K562 treated with DMSO at 1 percent for 48 hours (cell line): Measurements from ENCODE around the gene TPI1. TPM values are rescaled to one million over a fixed set of nuclear protein-coding genes. Genes with fewer than 3 reads are reported as not detected.

Experiments used
- total RNA-seq: library from RNA; unstranded; fragments of 300-600 nt; gene quantifications from 2 replicates; pipeline ENCODE4 v1.2.3, GENCODE V29; 2022; ENCODE audit warnings: low replicate concordance; ENCODE audit errors: extremely low read depth

The TPI1 gene
- total RNA-seq: 376 TPM in 1 of 2 replicates, not detected in the other

DNA sequence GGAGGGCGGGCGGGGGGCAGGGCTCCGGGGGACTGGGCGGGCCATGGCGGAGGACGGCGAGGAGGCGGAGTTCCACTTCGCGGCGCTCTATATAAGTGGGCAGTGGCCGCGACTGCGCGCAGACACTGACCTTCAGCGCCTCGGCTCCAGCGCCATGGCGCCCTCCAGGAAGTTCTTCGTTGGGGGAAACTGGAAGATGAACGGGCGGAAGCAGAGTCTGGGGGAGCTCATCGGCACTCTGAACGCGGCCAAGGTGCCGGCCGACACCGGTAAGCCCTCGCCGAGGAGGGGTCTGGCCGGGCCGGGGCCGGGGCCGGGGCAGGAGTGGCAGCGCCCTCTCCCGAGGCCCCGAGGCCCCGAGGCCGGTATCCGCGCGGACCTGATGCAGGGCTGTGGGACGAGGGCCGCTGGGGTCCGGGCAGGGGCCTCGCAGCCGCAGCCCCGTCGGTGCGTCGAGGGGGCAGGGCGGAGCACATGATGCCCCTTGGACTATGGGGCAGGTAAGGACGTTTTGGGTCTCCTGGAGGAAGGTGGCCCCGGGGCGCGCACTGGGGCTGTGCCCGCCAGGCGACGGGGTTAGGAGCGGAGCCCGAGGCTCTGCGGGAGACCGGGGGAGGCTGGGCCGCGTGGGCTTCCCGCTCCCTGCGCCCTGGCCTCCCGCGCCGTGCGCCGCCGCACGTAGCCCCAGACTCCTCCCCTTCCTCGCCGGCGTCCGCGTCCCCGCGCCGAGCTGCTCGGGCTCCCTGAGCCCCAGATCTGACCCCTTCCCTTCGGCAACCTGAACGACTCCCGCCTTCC is at the start of gene TPI1:
Gene TPI1 (plus strand): TSS at position 119 of the 798 bp plus-strand sequence. CDS start 36 bp downstream, at position 155.

GRCh38 chr12:6821591-6822425 is 45.5 kb upstream of the TPI1 start, which contains the start of gene GPR162:
GPR162 (plus strand) TSS chr12:6821821; CDS start chr12:6823899, 2,078 bp downstream.

GRCh38 chr12:6827982-6828780 is 39.1 kb upstream of the TPI1 start, which contains the start of gene P3H3:
P3H3 (plus strand) TSS chr12:6828407; CDS start chr12:6828441, 34 bp downstream.

DNA sequence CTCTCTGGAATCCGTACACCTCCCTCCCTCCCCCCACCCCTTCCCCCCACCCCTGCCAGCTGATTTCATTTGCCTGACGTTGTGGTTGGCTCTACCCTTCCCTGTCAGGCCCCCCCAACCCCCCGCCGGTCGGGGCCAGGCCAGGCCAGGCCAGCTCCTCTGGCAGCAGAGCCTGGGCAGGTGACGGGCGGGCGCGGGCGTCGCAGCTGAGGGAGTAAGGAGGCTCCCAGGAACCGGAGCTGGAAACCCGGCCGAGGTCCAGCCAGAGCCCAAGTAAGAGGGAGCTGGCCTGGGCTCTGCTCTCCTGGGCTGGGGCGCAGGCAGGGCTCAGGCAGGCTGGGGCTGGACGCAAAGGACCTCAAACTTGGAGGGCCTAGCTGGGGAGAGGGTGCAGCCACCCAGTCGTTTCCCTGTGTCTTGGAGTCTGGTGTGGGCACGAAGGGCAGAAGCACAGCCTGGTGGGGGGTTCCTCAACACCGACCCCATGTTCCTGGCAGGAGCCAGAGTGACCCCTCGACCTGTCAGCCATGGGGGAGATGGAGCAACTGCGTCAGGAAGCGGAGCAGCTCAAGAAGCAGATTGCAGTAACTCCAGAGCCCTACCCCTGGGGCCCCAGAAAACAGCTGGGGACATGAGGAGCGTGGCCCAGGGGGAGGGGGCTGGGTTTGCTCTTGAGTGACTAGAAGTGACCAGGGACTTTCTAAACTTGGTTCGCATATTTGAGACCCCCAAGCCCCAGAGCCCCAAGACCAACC is 26.4 kb upstream of the TPI1 start, which contains the start of gene GNB3:
Gene GNB3 (plus strand): TSS at position 165 of the 755 bp plus-strand sequence. CDS start 363 bp downstream, at position 528.

GRCh38 chr12:6851153-6851920 is 16.0 kb upstream of the TPI1 start, which contains the start of gene CDCA3:
CDCA3 (minus strand) TSS chr12:6851286; CDS start chr12:6850952, 334 bp downstream.

DNA sequence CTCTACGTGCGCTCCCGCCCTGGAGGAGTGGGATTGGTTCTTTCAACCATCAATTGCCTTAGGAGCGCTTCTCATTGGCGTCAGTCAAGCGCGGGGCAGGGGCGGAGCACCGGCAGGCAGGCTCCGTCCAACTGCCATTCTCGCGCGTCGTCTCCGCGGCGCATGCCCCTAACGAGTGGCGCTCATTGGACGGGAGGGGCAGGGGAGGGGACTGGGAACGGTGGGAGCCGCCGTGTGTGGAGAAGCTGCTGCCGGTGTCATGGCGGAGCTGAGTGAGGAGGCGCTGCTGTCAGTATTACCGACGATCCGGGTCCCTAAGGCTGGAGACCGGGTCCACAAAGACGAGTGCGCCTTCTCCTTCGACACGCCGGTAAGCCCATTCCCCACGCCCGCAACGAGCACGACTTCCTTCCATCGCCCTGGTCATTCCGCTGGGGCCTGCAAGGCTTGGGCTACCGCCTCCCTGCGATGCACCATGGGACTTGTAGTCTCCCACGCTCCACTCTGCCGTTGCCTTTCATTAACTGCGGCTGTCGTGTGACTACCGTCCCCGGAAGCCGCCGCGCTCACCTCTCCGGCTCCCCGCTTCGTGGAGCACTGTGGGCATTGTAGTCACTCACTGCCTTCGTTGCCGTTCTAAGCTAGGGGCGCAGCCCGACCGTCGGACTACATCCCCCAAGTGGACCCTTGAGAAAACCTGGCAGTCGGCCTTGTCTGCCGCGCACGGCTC is 15.2 kb upstream of the TPI1 start, which contains the start of gene USP5:
Gene USP5 (plus strand): TSS at position 230 of the 730 bp plus-strand sequence. CDS start 30 bp downstream, at position 260.

DNA sequence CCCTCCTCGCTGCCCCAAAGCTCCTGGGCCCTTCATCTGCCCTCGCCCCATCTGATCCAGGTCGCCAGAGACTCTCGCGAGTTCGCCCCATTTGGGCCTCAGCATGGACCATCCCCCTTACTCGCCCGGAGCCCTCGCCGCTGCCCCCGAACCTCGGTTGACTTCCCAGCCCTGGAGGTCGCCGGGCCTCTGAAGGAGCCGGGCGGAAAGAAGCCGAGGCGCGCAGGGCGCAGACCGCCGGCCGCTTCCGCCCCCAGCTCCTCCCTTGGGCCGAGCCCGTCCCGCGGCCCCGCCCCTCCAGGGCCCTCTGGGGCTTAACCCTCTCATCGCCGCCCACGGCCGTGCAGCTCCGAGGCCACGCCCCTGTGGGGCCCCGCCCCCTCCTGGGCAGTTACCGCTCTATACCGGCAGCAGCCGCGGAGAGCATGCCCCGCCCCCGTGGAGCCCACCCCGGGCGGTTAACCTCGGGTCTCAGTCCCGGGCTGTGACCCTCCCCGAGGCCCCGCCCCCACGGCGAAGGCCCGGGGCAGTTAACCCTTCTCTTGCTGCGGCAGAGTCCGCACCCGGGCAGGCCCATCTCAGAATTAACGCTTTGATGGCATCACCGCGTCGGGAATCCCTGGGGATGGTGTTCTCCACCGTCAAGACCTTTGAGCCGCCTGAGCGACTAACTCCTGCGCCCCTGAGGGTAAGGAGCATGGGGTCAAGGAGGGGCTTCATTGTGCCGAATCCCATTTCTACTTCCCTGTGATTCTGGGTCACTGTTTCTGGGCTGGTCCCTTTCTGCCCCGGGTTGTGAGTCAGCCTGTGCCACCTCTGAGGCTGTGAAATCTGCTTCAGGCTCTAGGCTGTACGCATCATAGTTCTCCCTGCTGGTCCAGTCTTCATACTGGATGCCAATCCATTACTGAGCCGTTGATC is 6.0 kb downstream of the TPI1 start, which contains the start of gene SPSB2:
Gene SPSB2 (minus strand): TSS at position 210 of the 921 bp plus-strand sequence. CDS start 402 bp downstream, outside the sequence.

DNA sequence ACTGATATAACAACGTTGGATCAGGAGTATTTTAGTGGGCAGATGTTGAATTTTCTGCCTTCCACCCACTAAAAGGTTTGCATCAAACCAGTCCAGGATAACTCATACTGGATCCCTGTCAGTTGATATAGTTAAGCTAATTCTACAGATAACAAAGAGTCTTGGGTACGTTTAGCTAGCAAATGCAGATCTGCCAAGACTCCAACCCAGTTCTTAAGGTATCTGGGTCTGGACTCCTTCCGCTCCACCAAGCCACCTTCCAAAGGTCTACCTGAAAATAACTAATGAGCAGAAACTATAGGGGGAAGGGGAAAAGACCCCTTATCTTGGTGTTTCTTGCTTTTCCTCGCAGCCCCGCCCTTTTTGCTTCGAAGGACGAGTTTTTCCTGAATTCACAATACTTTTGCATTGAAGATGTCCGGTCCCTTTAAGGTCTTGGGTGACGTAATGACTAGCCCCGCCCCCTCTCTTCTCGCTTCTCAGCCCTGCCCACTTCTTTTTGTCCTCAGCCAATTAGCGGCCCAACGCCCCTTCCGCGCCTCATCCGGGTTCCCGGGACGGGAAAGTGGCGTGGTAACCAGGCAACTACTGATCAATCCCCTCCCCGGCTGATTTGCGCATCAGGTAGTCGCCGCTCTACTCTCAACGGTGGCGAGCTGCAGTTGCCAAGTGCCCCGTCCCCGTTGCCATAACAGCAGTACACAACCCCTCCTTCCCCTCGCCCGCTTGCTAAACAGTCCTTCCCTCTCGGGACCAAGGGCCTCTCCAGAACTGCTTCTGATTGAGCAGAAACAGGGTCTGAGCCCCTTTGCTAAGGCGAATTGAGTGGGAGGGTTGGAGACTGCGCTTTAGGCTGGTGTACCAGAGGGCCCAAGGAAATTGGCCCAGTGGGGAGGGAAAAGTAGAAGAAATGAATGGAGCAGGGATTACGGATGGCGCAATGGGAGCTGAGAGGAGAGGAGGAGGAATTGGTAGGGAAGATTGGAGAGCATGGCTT is 37.2 kb downstream of the TPI1 start, which contains the start of gene LRRC23:
Gene LRRC23 (plus strand): TSS at position 543 of the 997 bp plus-strand sequence. CDS start 812 bp downstream, outside the sequence.

GRCh38 chr12:6914246-6914946 is 47.1 kb downstream of the TPI1 start, which contains the start of gene ENO2:
ENO2 (plus strand) TSS chr12:6914580; CDS start chr12:6915833, 1,253 bp downstream.

Other genes starting within 250 kb of the TPI1 start
- gene LPAR5, start 231.6 kb upstream of the TPI1 start, total RNA-seq: not detected in 2 replicates
- not detected in 2 replicates for gene ACRBP, start 220.1 kb upstream of the TPI1 start, total RNA-seq
- gene ING4, start 204.4 kb upstream of the TPI1 start, total RNA-seq: not detected in 2 replicates
- gene ZNF384, start 178.2 kb upstream of the TPI1 start, total RNA-seq: not detected in 2 replicates
- not detected in 2 replicates for gene PIANP, start 166.7 kb upstream of the TPI1 start, total RNA-seq
- gene COPS7A, start 143.5 kb upstream of the TPI1 start, total RNA-seq: not detected in 2 replicates
- gene MLF2, start 114.4 kb upstream of the TPI1 start, total RNA-seq: not detected in 2 replicates
- gene PTMS, start 101.2 kb upstream of the TPI1 start, total RNA-seq: 561 TPM in 1 of 2 replicates, not detected in the other
- not detected in 2 replicates for gene LAG3, start 95.0 kb upstream of the TPI1 start, total RNA-seq
- not detected in 2 replicates for gene CD4, start 78.0 kb upstream of the TPI1 start, total RNA-seq
- gene GPR162, start 45.7 kb upstream of the TPI1 start, total RNA-seq: not detected in 2 replicates
- gene P3H3, start 39.1 kb upstream of the TPI1 start, total RNA-seq: not detected in 2 replicates
- not detected in 2 replicates for gene GNB3, start 26.6 kb upstream of the TPI1 start, total RNA-seq
- not detected in 2 replicates for gene CDCA3, start 16.2 kb upstream of the TPI1 start, total RNA-seq
- gene USP5, start 15.4 kb upstream of the TPI1 start, total RNA-seq: 152 TPM in 1 of 2 replicates, not detected in the other
- not detected in 2 replicates for gene SPSB2, start 5.8 kb downstream of the TPI1 start, total RNA-seq
- gene LRRC23, start 37.3 kb downstream of the TPI1 start, total RNA-seq: not detected in 2 replicates
- gene ENO2, start 47.0 kb downstream of the TPI1 start, total RNA-seq: not detected in 2 replicates
- gene ATN1, start 60.4 kb downstream of the TPI1 start, total RNA-seq: not detected in 2 replicates
- gene RNU7-1, start 76.3 kb downstream of the TPI1 start, total RNA-seq: not detected in 2 replicates
- not detected in 2 replicates for gene C12orf57, start 76.5 kb downstream of the TPI1 start, total RNA-seq
- gene PTPN6, start 83.8 kb downstream of the TPI1 start, total RNA-seq: not detected in 2 replicates
- not detected in 2 replicates for gene PHB2, start 103.1 kb downstream of the TPI1 start, total RNA-seq
- gene EMG1, start 103.4 kb downstream of the TPI1 start, total RNA-seq: not detected in 2 replicates
- gene LPCAT3, start 150.9 kb downstream of the TPI1 start, total RNA-seq: not detected in 2 replicates
- gene C1S, start 193.2 kb downstream of the TPI1 start, total RNA-seq: not detected in 2 replicates
- gene C1R, start 224.9 kb downstream of the TPI1 start, total RNA-seq: not detected in 2 replicates
- gene C1RL, start 241.7 kb downstream of the TPI1 start, total RNA-seq: not detected in 2 replicates